Measurements from ENCODE around the gene COL20A1.

The COL20A1 gene

GRCh38 chr20:63367446-63368055, 74.6 kb downstream of the COL20A1 start:
- no peak for TF ChIP-seq TAF1 (IDR thresholded peaks at IDR 0.05; ENCODE audit: borderline replicate concordance, insufficient read depth, low read length)
- no peak for TF ChIP-seq SIN3A (IDR thresholded peaks at IDR 0.05; ENCODE audit: borderline replicate concordance, insufficient read depth, low read length)
- TF ChIP-seq FOXP2 (optimal IDR thresholded peaks at IDR 0.05; ENCODE audit: borderline replicate concordance, extremely low read depth, extremely low read length, insufficient read depth), result no peak
- no peak for TF ChIP-seq REST (IDR thresholded peaks at IDR 0.05; ENCODE audit: insufficient read depth in 1 of 2, low read depth in 2 of 2, low read length in 2 of 2)
- no peak for TF ChIP-seq POLR2AphosphoS5 (IDR thresholded peaks at IDR 0.05; ENCODE audit: low read depth, low read length)

GRCh38 chr20:63368151-63368550, 75.2 kb downstream of the COL20A1 start:
- TF ChIP-seq REST (IDR thresholded peaks at IDR 0.05; ENCODE audit: insufficient read depth in 1 of 2, low read depth in 2 of 2, low read length in 2 of 2), result no peak
- no peak for TF ChIP-seq TAF1 (IDR thresholded peaks at IDR 0.05; ENCODE audit: borderline replicate concordance, insufficient read depth, low read length)
- no peak for TF ChIP-seq POLR2AphosphoS5 (IDR thresholded peaks at IDR 0.05; ENCODE audit: low read depth, low read length)
- TF ChIP-seq SIN3A (IDR thresholded peaks at IDR 0.05; ENCODE audit: borderline replicate concordance, insufficient read depth, low read length), result no peak
- no peak for TF ChIP-seq FOXP2 (optimal IDR thresholded peaks at IDR 0.05; ENCODE audit: borderline replicate concordance, extremely low read depth, extremely low read length, insufficient read depth)

- TF ChIP-seq POLR2AphosphoS5 (IDR thresholded peaks at IDR 0.05; ENCODE audit: low read depth, low read length) (no peak), FOXP2 (optimal IDR thresholded peaks at IDR 0.05; ENCODE audit: borderline replicate concordance, extremely low read depth, extremely low read length, insufficient read depth) (no peak), REST (IDR thresholded peaks at IDR 0.05; ENCODE audit: insufficient read depth in 1 of 2, low read depth in 2 of 2, low read length in 2 of 2) (no peak), SIN3A (IDR thresholded peaks at IDR 0.05; ENCODE audit: borderline replicate concordance, insufficient read depth, low read length) (no peak), TAF1 (IDR thresholded peaks at IDR 0.05; ENCODE audit: borderline replicate concordance, insufficient read depth, low read length) (no peak)
These were observed 76.1 kb downstream of the COL20A1 start for GRCh38 chr20:63369024-63369530.

- TF ChIP-seq POLR2AphosphoS5 (IDR thresholded peaks at IDR 0.05; ENCODE audit: low read depth, low read length), result no peak
- TF ChIP-seq SIN3A (IDR thresholded peaks at IDR 0.05; ENCODE audit: borderline replicate concordance, insufficient read depth, low read length), result no peak
- TF ChIP-seq REST (IDR thresholded peaks at IDR 0.05; ENCODE audit: insufficient read depth in 1 of 2, low read depth in 2 of 2, low read length in 2 of 2), result no peak
- TF ChIP-seq FOXP2 (optimal IDR thresholded peaks at IDR 0.05; ENCODE audit: borderline replicate concordance, extremely low read depth, extremely low read length, insufficient read depth), result no peak
- TF ChIP-seq TAF1 (IDR thresholded peaks at IDR 0.05; ENCODE audit: borderline replicate concordance, insufficient read depth, low read length), result no peak
These were observed 77.0 kb downstream of the COL20A1 start for GRCh38 chr20:63369724-63370617.

All from PFSK-1 (cell line).